Left lung (tissue), 10 donors: ENCODE measurements around the gene ACBD4. TPM values are rescaled to one million over a fixed set of nuclear protein-coding genes. Genes with fewer than 3 reads are reported as not detected.

Source experiments
- ATAC-seq: fragments of 200-7000 bp; cut with Tn5 transposase; one replicate; pipeline ENCODE4 v1.9.1; 2020; ENCODE audit warnings: moderate library complexity
- DNase-seq, 4 donors: peaks; one replicate each; pipeline ENCODE4 v3.0.0-alpha.2; 2013 to 2020
- H3K27ac ChIP-seq, 2 donors: fragments of 200-600 bp; sonication (generic) in 1 of 2; one replicate each; pipeline versions ENCODE4 v1.5.0 to v1.8.0; 2020 to 2021
- H3K27me3 ChIP-seq, 2 donors: fragments of 200-600 bp; sonication (generic) in 1 of 2; one replicate each; pipeline versions ENCODE4 v1.5.0 to v1.8.0; 2020 to 2021
- H3K36me3 ChIP-seq, 2 donors: fragments of 200-600 bp; sonication (generic) in 1 of 2; one replicate each; pipeline versions ENCODE4 v1.5.0 to v1.8.0; 2020 to 2021
- H3K4me1 ChIP-seq, 2 donors: fragments of 200-600 bp; one replicate each; pipeline ENCODE4 v1.8.0; 2021
- H3K4me3 ChIP-seq, 2 donors: fragments of 200-600 bp; sonication (generic) in 1 of 2; one replicate each; pipeline versions ENCODE4 v1.5.0 to v1.8.0; 2020 to 2021; ENCODE audit warnings: mild to moderate bottlenecking in 1 of 2
- H3K9me3 ChIP-seq, 2 donors: fragments of 200-600 bp; sonication (generic) in 1 of 2; one replicate each; pipeline versions ENCODE4 v1.5.0 to v1.8.0; 2020 to 2021
- intact Hi-C, 2 donors: fragments of 100-400 bp; cut with DNase I; formaldehyde crosslinking; loops; one replicate each; pipeline versions ENCODE4 v1.11.2 to v1.14.2; 2022
- polyA plus RNA-seq, 6 donors: library from polyadenylated mRNA; unstranded; fragments of 120-200 nt; gene quantifications; one replicate each; pipeline ENCODE4 v1.2.1, GENCODE V29; 2013; ENCODE audit not compliant: insufficient read length in 6 of 6
- total RNA-seq, 2 donors: library from RNA; stranded (reverse); fragmentation: NEBNext Ultra II Directional; extraction: Animal tissue kit (Norgen Biotek cat#: 25700); gene quantifications; one replicate each; pipeline ENCODE4 v1.2.1, GENCODE V29; 2021
- TF ChIP-seq, protein P1 (sequence below), 2 donors: fragments of 200-600 bp; sonication (generic) in 1 of 2; IDR thresholded peaks; one replicate each; pipeline versions ENCODE4 v1.5.0 to v1.8.0; 2021; ENCODE audit warnings: antibody characterized with exemption in 2 of 2
- donor health status: DM: no; HTN: yes; CAD: no.
- donor health status: DM: no; HTN: no; CAD: no.

The ACBD4 gene
- total and polyA plus RNA-seq, 8 donors = 10.6 to 15.9 (median 15.0) TPM

DNA sequence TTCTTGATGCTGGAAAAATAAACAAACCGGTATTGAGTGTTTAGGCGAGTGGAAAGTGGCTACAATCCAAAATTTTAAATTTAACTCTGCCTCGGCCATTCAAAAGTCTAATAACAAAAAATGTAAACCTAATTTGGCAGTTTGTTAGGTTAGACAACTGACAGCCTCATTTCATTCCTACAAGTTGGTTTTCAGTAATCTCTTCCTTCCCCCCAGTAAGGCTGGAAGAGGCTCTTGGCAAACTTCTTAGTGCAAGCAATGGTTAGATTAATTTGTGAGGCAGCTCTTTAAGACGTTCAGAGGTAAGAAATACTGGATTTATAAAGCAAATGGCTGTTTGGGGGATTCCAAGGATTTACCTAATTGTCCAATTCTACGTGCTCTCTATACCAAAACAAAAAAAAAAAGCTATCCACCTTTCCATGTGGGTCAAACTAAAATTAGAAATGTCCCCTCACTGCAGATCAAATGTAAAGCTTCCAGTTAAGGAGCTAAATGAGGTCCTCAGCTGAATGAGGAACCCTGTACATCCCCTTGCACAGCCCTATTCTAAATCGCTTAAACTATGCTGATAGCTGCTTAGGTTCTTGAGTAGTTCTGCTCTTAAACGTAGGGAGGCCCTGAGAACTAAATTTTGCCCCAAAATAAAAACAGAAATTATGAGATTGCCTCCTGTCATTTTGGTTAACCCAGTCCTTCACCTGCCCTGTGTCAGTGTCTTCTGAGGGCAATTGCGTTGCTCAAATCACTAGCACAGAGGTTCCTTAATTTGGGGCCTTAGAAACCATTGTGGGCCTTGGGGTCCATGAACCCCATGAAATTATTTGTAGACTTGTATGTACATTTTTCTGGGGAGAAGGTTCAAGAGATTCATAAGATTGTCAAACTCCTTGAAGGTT is 15.7 kb downstream of the ACBD4 start:
- H3K27me3 ChIP-seq = no peaks in the 10 kb centered on the region
- TF ChIP-seq, protein P1, sequence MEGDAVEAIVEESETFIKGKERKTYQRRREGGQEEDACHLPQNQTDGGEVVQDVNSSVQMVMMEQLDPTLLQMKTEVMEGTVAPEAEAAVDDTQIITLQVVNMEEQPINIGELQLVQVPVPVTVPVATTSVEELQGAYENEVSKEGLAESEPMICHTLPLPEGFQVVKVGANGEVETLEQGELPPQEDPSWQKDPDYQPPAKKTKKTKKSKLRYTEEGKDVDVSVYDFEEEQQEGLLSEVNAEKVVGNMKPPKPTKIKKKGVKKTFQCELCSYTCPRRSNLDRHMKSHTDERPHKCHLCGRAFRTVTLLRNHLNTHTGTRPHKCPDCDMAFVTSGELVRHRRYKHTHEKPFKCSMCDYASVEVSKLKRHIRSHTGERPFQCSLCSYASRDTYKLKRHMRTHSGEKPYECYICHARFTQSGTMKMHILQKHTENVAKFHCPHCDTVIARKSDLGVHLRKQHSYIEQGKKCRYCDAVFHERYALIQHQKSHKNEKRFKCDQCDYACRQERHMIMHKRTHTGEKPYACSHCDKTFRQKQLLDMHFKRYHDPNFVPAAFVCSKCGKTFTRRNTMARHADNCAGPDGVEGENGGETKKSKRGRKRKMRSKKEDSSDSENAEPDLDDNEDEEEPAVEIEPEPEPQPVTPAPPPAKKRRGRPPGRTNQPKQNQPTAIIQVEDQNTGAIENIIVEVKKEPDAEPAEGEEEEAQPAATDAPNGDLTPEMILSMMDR (IDR thresholded peaks at IDR 0.05) = no peak
- H3K9me3 ChIP-seq = no peaks in the 10 kb centered on the region
- H3K4me1 ChIP-seq = peaks cover 13 to 49% of the 10 kb centered on the region in 2 donors
- peak overlapping the region; percentile 34 to 98 for H3K27ac ChIP-seq
- intact Hi-C loops = no loop called here
- no peak for ATAC-seq
- peak overlapping the region; percentile 71 to 73 for H3K4me3 ChIP-seq
- H3K36me3 ChIP-seq = no peaks in the 10 kb centered on the region
- DNase-seq = no peak

DNA sequence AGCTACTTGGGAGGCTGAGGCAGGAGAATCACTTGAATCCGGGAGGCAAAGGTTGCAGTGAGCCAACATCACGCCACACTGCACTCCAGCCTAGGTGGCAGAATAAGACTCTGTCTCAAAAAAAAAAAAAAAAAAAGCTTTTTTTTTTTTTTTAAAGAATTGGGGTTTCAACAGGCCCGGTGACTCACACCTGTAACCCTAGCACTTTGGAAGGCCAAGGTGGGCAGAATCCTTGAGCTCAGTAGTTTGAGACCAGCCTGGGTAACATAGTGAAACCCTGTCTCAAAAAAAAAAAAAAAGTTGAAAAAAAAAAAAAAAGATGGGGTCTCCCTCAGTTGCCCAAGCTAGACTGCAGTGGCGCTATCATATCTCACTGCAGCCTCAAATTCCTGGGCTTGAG is 19.5 kb downstream of the ACBD4 start:
- TF ChIP-seq, protein P1 (IDR thresholded peaks at IDR 0.05) = no peak
- Histone ChIP-seq H3K27ac (peak overlapping the region in 1 of 2 donors; percentile 45), H3K4me1 (peaks cover 29 to 77% of the 10 kb centered on the region in 2 donors), H3K36me3 (no peaks in the 10 kb centered on the region), H3K27me3 (no peaks in the 10 kb centered on the region), H3K4me3 (no peak overlapping the region), H3K9me3 (no peaks in the 10 kb centered on the region)
- DNase-seq = no peak
- intact Hi-C loops = no loop called here
- ATAC-seq = no peak

DNA sequence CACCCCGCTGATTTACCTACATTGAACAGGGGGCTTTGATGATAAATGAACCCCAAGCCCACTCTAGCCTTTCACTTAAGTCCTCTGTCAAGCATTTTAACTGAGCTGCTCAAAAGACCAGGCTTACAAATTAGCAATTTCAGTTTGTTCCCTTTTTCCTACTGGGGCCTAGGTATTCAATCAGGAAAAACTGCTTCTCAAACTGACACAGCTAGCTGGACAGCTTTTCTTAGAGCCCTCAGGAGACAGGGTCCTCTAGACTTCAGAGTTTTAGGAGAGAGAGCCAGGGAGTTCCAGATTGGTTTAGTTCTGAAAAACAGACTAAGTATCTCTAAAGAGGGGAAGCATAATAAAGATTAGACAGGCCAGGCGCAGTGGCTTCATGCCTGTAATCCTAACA is 20.0 kb downstream of the ACBD4 start:
- H3K27ac ChIP-seq = peak overlapping the region in 1 of 2 donors; percentile 45
- TF ChIP-seq, protein P1 (IDR thresholded peaks at IDR 0.05) = no peak
- intact Hi-C loops = no loop called here
- no peaks in the 10 kb centered on the region for H3K27me3 ChIP-seq
- no peaks in the 10 kb centered on the region for H3K36me3 ChIP-seq
- H3K4me1 ChIP-seq = peaks cover 32 to 77% of the 10 kb centered on the region in 2 donors
- DNase-seq (peak in 1 of 4 donors; percentile 66), ATAC-seq (peak; percentile 19)
- no peaks in the 10 kb centered on the region for H3K9me3 ChIP-seq
- H3K4me3 ChIP-seq = no peak overlapping the region

DNA sequence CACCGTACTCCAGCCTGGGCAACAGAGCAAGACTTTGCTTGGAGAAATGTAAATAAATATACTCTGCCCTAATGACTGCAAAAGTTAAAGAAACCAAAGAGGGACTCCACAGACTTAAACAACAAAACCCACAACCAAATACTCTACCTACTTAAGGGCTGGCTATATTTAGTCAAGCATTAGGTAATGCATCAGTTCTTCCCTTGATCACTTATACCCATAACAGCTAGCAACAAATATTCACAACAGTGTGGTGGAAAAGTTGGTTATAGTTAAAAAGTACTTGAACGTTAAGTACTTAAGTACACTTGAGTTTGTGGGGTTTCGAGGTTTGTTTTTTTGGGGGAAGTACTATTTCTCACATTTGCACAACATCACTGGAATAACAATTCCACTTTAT is 20.8 kb downstream of the ACBD4 start:
- peak in 1 of 4 donors; percentile 2 for DNase-seq
- Histone ChIP-seq H3K36me3 (no peaks in the 10 kb centered on the region), H3K4me1 (peaks cover 30 to 69% of the 10 kb centered on the region in 2 donors), H3K27me3 (no peaks in the 10 kb centered on the region), H3K4me3 (no peak overlapping the region), H3K27ac (no peak overlapping the region), H3K9me3 (no peaks in the 10 kb centered on the region)
- peak; percentile 53 for ATAC-seq
- TF ChIP-seq, protein P1 (IDR thresholded peaks at IDR 0.05) = no peak
- intact Hi-C loops = no loop called here

DNA sequence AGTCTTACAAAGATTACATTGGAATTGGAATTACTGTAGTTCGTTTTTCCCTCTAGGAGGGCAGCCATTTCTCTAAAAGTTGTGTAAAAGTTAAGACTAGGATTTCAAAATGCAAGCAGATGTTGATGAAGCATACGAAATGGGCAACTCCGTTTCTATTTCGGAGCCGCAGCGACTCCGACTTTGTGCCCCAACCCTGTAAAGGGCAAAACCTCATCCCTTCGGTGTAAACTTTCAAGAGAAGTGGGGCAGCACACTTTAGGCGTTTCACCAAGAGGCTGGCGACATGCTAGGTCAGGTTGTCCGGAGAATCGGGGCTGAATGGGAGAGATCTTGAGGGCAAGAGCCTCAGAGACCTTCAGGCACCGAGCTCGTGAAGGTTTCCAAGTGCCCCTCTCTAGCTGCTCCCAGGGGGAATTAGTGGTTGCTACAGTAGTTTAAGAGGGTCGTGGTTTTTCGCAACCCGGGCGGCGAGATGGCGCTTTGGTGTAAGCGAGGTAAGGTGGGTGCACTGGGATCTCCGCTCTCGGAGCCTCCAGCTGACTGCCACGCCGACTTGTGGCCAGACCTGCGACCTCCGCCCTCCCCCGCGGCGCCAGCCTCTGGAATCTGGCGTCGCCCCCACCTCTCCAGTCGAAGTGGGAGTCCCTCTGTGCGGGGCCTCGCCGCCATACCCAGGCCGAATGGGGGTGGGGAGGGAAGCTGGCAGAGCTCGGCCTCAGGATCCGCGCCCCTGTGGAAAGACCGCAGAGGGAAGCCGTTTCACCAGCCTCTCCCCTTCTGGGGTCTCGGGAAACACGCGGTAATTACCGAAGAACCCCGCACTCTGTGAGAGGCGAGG is 25.2 kb downstream of the ACBD4 start:
- Histone ChIP-seq H3K27me3 (no peaks in the 10 kb centered on the region), H3K4me3 (peak overlapping the region; percentile 71 to 92), H3K36me3 (no peaks in the 10 kb centered on the region), H3K4me1 (peaks cover 28 to 64% of the 10 kb centered on the region in 2 donors), H3K9me3 (no peaks in the 10 kb centered on the region), H3K27ac (peak overlapping the region; percentile 95 to 100)
- TF ChIP-seq, protein P1 (IDR thresholded peaks at IDR 0.05) = no peak
- ATAC-seq = peak; percentile 63
- intact Hi-C loops = no loop called here
- DNase-seq = peak; percentile 76 to 89 (median 82)
